ENCODE results near the gene TMEM179.

Gene TMEM179

DNA sequence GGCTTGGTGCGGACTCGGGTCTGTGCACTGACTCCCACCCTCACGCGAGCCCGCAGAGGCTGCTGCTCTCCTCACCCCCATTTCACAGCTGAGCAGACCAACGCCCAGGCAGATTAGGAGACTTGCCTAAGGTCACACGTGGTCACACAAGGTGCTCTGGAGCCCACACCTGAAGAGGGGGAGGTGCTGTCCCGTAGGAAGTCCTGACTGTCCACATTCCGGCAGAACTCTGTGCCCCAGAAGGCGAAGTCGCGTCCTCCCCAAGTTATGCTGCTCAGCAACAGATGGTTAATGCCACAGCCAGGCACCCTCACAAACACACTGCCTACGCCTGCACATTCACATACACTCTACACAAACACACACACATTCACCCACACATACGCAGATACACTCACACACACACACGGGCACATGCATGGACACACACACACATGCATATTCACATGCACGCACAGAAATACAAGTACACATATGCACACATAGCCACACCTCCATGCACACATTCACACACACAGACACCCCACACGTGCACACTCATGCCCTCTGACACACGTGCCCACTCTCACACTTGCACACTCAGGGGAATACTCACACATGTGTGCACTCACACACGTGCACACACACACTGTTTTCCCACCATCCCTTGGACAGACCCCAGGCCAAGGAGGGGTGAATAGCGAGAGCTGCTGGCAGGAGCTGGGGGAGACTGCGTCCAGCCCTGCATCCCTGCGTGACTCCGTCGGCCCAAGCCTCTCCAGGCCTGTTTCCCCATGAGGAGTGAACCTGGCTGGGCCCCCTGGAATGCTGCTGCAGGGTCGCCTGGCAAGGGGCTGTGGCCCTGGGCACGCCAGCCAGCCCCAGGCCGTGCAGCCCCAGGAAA is 20.9 kb downstream of the TMEM179 start:
- H3K4me3 ChIP-seq (ENCODE audit: low read length): no peak overlapping the region
- H3K4me1 ChIP-seq (ENCODE audit: low read length): no peaks in the 10 kb centered on the region
- no peak overlapping the region for H3K9ac ChIP-seq (ENCODE audit: low read length)
- no peaks in the 10 kb centered on the region for H3K36me3 ChIP-seq (replicated peaks; ENCODE audit: low read depth, low read length)
- H3K79me2 ChIP-seq (ENCODE audit: low read length): no peaks in the 10 kb centered on the region
- H3K4me2 ChIP-seq (ENCODE audit: low read length): no peak overlapping the region
- no peak overlapping the region for H2AFZ ChIP-seq (ENCODE audit: low read depth, low read length)
- H3K9me3 ChIP-seq (ENCODE audit: insufficient read depth, low read length): no peaks in the 10 kb centered on the region
- no peaks in the 10 kb centered on the region for H4K20me1 ChIP-seq (ENCODE audit: insufficient read depth, low read length)
- H3K27ac ChIP-seq (ENCODE audit: low read length): no peak overlapping the region
- TF ChIP-seq, protein P1, sequence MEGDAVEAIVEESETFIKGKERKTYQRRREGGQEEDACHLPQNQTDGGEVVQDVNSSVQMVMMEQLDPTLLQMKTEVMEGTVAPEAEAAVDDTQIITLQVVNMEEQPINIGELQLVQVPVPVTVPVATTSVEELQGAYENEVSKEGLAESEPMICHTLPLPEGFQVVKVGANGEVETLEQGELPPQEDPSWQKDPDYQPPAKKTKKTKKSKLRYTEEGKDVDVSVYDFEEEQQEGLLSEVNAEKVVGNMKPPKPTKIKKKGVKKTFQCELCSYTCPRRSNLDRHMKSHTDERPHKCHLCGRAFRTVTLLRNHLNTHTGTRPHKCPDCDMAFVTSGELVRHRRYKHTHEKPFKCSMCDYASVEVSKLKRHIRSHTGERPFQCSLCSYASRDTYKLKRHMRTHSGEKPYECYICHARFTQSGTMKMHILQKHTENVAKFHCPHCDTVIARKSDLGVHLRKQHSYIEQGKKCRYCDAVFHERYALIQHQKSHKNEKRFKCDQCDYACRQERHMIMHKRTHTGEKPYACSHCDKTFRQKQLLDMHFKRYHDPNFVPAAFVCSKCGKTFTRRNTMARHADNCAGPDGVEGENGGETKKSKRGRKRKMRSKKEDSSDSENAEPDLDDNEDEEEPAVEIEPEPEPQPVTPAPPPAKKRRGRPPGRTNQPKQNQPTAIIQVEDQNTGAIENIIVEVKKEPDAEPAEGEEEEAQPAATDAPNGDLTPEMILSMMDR (IDR thresholded peaks at IDR 0.05; ENCODE audit: low read depth, low read length): no peak
- no peak for TF ChIP-seq EZH2phosphoT487 (IDR thresholded peaks at IDR 0.05; ENCODE audit: low read depth)
- no peaks in the 10 kb centered on the region for H3K27me3 ChIP-seq (ENCODE audit: low read depth, low read length)

DNA sequence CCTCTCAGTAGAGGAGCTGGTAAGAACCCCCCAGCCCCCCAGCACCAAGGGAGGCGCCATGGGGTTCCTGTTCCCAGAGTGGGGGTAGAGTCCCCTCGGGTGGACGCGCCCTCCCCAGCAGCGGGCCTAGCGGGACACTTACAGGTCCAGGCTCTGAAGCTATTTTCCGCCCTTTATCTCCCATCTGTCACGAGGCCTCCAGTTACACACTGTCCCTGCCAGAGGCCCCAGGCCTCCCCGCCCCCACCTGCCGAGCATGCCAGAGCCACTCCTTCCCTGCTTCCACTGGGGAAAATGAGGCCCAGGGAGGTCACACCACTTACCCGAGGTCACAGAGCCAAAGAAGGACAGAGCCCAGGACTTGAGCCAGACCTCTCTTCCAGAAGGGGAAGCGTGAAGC is 21.9 kb downstream of the TMEM179 start:
- H3K4me3 ChIP-seq (ENCODE audit: low read length): no peak overlapping the region
- H3K79me2 ChIP-seq (ENCODE audit: low read length): no peaks in the 10 kb centered on the region
- H3K27ac ChIP-seq (ENCODE audit: low read length): no peak overlapping the region
- H4K20me1 ChIP-seq (ENCODE audit: insufficient read depth, low read length): no peaks in the 10 kb centered on the region
- no peaks in the 10 kb centered on the region for H3K4me1 ChIP-seq (ENCODE audit: low read length)
- H3K4me2 ChIP-seq (ENCODE audit: low read length): no peak overlapping the region
- H3K36me3 ChIP-seq (replicated peaks; ENCODE audit: low read depth, low read length): no peaks in the 10 kb centered on the region
- H3K9ac ChIP-seq (ENCODE audit: low read length): no peak overlapping the region
- H3K27me3 ChIP-seq (ENCODE audit: low read depth, low read length): no peaks in the 10 kb centered on the region
- TF ChIP-seq EZH2phosphoT487 (IDR thresholded peaks at IDR 0.05; ENCODE audit: low read depth): no peak
- TF ChIP-seq, protein P1 (IDR thresholded peaks at IDR 0.05; ENCODE audit: low read depth, low read length): no peak
- H2AFZ ChIP-seq (ENCODE audit: low read depth, low read length): no peak overlapping the region
- H3K9me3 ChIP-seq (ENCODE audit: insufficient read depth, low read length): no peaks in the 10 kb centered on the region

DNA sequence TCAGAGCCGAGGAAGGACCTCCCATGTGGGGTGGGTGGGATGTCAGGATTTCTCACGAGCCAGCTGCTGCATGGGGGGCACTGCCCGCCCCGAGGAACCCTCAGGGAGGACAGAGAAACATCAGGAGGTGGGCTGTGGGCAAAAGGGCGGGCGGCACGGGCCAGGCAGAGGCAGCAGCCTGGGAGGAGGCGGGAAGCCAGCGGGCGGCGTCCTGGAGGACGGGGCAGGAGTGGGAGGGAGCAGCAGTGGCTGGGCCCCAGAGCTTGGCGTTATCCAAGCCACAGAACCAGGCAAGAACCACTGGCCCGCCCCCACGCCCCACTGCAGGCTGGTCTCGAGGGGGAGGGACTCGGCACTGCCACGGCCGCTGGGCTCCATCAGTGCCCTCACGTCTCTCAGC is 22.6 kb downstream of the TMEM179 start:
- Histone ChIP-seq H3K9me3 (ENCODE audit: insufficient read depth, low read length) (no peaks in the 10 kb centered on the region), H3K27me3 (ENCODE audit: low read depth, low read length) (no peaks in the 10 kb centered on the region), H3K36me3 (replicated peaks; ENCODE audit: low read depth, low read length) (no peaks in the 10 kb centered on the region), H3K9ac (ENCODE audit: low read length) (no peak overlapping the region), H3K4me2 (ENCODE audit: low read length) (no peak overlapping the region), H3K4me1 (ENCODE audit: low read length) (no peaks in the 10 kb centered on the region), H3K27ac (ENCODE audit: low read length) (no peak overlapping the region), H4K20me1 (ENCODE audit: insufficient read depth, low read length) (no peaks in the 10 kb centered on the region), H3K79me2 (ENCODE audit: low read length) (no peaks in the 10 kb centered on the region), H2AFZ (ENCODE audit: low read depth, low read length) (no peak overlapping the region), H3K4me3 (ENCODE audit: low read length) (no peak overlapping the region)
- TF ChIP-seq EZH2phosphoT487 (IDR thresholded peaks at IDR 0.05; ENCODE audit: low read depth): no peak
- TF ChIP-seq, protein P1 (IDR thresholded peaks at IDR 0.05; ENCODE audit: low read depth, low read length): no peak

DNA sequence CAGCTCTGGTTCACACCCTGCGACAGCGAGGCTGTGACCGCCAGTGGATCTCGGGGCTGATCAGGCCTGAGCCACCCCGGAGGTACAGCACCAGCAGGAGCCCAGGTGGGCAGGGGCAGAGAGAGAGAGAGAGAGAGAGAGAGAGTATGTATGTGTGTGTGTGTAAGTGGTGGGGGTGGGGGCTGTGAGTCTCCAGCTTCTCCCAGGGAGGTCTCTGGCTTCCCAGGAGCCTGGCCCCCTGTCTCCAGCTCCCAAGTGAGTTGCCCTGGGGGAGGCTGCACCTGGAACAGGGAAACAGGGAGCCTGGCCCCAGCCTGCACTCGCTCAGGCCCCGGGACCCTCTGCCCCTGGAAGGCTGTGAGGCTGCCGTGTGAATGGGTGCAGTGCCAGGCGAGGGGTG is 23.1 kb downstream of the TMEM179 start:
- Histone ChIP-seq H3K27ac (ENCODE audit: low read length) (no peak overlapping the region), H3K27me3 (ENCODE audit: low read depth, low read length) (no peaks in the 10 kb centered on the region), H3K4me1 (ENCODE audit: low read length) (no peaks in the 10 kb centered on the region), H3K4me3 (ENCODE audit: low read length) (no peak overlapping the region), H3K9ac (ENCODE audit: low read length) (no peak overlapping the region), H3K9me3 (ENCODE audit: insufficient read depth, low read length) (no peaks in the 10 kb centered on the region), H3K36me3 (replicated peaks; ENCODE audit: low read depth, low read length) (no peaks in the 10 kb centered on the region), H3K4me2 (ENCODE audit: low read length) (no peak overlapping the region), H2AFZ (ENCODE audit: low read depth, low read length) (no peak overlapping the region), H3K79me2 (ENCODE audit: low read length) (no peaks in the 10 kb centered on the region), H4K20me1 (ENCODE audit: insufficient read depth, low read length) (no peaks in the 10 kb centered on the region)
- TF ChIP-seq EZH2phosphoT487 (IDR thresholded peaks at IDR 0.05; ENCODE audit: low read depth): no peak
- TF ChIP-seq, protein P1 (IDR thresholded peaks at IDR 0.05; ENCODE audit: low read depth, low read length): no peak
